GM12864 (cell line): Measurements from ENCODE around the gene SLC25A33.

Source experiments
- DNase-seq: peaks from one replicate; pipeline ENCODE4 v3.0.0-alpha.2; 2011; ENCODE audit warnings: low read depth
- H3K4me3 ChIP-seq: 2 replicates; pipeline ENCODE4 v1.5.1; 2011; ENCODE audit warnings: mild to moderate bottlenecking, low read depth, low read length, control low read depth
- CTCF ChIP-seq: IDR thresholded peaks from 2 replicates; pipeline ENCODE4 v1.5.1; 2011; ENCODE audit warnings: low read depth, mild to moderate bottlenecking, moderate library complexity, low read length, control low read depth, inconsistent platforms; ENCODE audit errors: missing control alignments

Gene SLC25A33

GRCh38 chr1:9520411-9520810, 18.9 kb upstream of the SLC25A33 start:
- TF ChIP-seq CTCF = no peak
- DNase-seq = no peak

GRCh38 chr1:9529190-9529589, 10.1 kb upstream of the SLC25A33 start:
- no peak for DNase-seq
- no peak for TF ChIP-seq CTCF
- H3K4me3 ChIP-seq = no peak overlapping the region

More at GRCh38 chr1:9520411-9520810, 18.9 kb upstream of the SLC25A33 start:
- H3K4me3 ChIP-seq = no peak overlapping the region

DNA sequence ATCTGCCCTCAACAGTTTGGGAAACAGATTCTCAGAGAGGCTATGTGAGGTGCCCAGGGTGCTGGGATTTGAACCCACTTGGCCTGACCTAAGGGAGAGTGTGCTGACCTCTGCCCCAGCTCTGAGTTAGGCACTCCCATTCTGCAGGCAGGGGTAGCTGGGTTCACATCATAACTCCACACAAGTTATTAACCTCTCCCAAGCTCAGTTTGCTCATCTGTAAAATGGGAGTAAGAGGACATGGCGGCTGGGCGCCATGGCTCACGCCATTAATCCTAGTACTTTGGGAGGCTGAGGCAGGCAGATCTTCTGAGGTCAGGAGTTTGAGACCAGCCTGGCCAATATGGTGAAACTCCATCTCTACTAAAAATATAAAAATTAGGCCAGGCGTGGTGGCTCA, 8.9 kb upstream of the SLC25A33 start:
- no peak for DNase-seq
- H3K4me3 ChIP-seq = no peak overlapping the region
- TF ChIP-seq CTCF = no peak

DNA sequence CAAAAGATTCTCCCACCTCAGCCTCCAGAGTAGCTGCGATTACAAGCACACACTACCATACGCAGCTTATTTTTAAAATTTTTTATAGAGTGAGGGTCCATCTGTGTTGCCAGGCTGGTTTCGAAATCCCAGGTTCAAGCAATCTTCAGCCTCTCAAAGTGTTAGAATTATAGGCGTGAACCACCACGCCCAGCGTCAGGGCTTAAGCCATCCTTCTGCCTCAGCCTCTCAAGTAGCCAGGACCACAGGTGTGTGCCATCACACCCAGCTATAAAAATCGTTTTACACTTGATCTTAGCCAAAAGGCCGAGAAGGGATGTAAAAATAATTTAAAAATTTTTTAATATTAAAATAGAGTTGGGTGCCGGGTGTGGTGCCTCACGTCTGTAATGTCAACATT, 4.3 kb upstream of the SLC25A33 start:
- DNase-seq = no peak

GRCh38 chr1:9536301-9536700, 3.0 kb upstream of the SLC25A33 start:
- TF ChIP-seq CTCF = no peak
- no peak overlapping the region for H3K4me3 ChIP-seq
- no peak for DNase-seq

More for the DNA sequence above, 4.3 kb upstream of the SLC25A33 start:
- H3K4me3 ChIP-seq = no peak overlapping the region
- TF ChIP-seq CTCF = no peak

GRCh38 chr1:9537863-9538668, 1.2 kb upstream of the SLC25A33 start:
- TF ChIP-seq CTCF = no peak
- DNase-seq = no peak
- no peak overlapping the region for H3K4me3 ChIP-seq

- DNase-seq = no peak
- no peak for TF ChIP-seq CTCF
- H3K4me3 ChIP-seq = no peak overlapping the region
Measured at GRCh38 chr1:9538669-9539164, 548 bp upstream of the SLC25A33 start.
